Osteoblast (primary cell): ENCODE results near the gene UNC45A. TPM values are rescaled to one million over a fixed set of nuclear protein-coding genes. Genes with fewer than 3 reads are reported as not detected.
A peak's percentile ranks its signal among the peaks of the same experiment; 100 is the strongest.

ENCODE experiments used
- DNase-seq: peaks from one replicate; pipeline ENCODE4 v3.0.0; 2011; ENCODE audit warnings: low spot score, mixed read lengths; ENCODE audit not compliant: insufficient read length; ENCODE audit errors: missing footprints
- H2AFZ ChIP-seq: 2 replicates; pipeline ENCODE4 v1.6.0; 2011; ENCODE audit warnings: mild to moderate bottlenecking, low read length
- H3K27ac ChIP-seq: 2 replicates; pipeline ENCODE4 v1.5.1; 2011; ENCODE audit warnings: mild to moderate bottlenecking, low read depth, low read length, moderate library complexity
- H3K27me3 ChIP-seq: 2 replicates; pipeline ENCODE4 v1.6.0; 2012; ENCODE audit warnings: mild to moderate bottlenecking, control low read depth, inconsistent platforms, low read length, moderate library complexity; ENCODE audit not compliant: insufficient read depth
- H3K36me3 ChIP-seq: 2 replicates; pipeline ENCODE4 v1.5.1; 2011; ENCODE audit warnings: mild to moderate bottlenecking, low read length, control low read depth, moderate library complexity; ENCODE audit not compliant: insufficient read depth
- H3K4me1 ChIP-seq: 2 replicates; pipeline ENCODE4 v1.5.1; 2011; ENCODE audit warnings: mild to moderate bottlenecking, low read length, control low read depth, moderate library complexity; ENCODE audit not compliant: insufficient read depth
- H3K4me2 ChIP-seq: 2 replicates; pipeline ENCODE4 v1.6.0; 2011; ENCODE audit warnings: mild to moderate bottlenecking, low read length; ENCODE audit not compliant: insufficient read depth
- H3K4me3 ChIP-seq: fragments of 200-600 bp; sonication (generic); 3 replicates; pipeline ENCODE4 v1.5.1; 2012; ENCODE audit warnings: mild to moderate bottlenecking, low read length, inconsistent platforms; ENCODE audit not compliant: insufficient read depth
- H3K79me2 ChIP-seq: 2 replicates; pipeline ENCODE4 v1.6.0; 2012; ENCODE audit warnings: mild to moderate bottlenecking, low read length, control low read depth, inconsistent platforms; ENCODE audit not compliant: insufficient read depth
- H3K9me3 ChIP-seq: 2 replicates; pipeline ENCODE4 v1.5.1; 2011; ENCODE audit warnings: low read depth, low read length, control low read depth
- H4K20me1 ChIP-seq: 2 replicates; pipeline ENCODE4 v1.6.0; 2012; ENCODE audit warnings: mild to moderate bottlenecking, low read length, control low read depth; ENCODE audit not compliant: insufficient read depth
- total RNA-seq: library from RNA; depleted of rRNA; stranded (reverse); fragments of >200 nt; gene quantifications from 2 replicates; pipeline ENCODE4 v1.2.3, GENCODE V29; 2012
- TF ChIP-seq, protein P1 (sequence below): IDR thresholded peaks from 2 replicates; pipeline ENCODE4 v1.5.1; 2011; ENCODE audit warnings: mild to moderate bottlenecking, low read depth, low read length, moderate library complexity; ENCODE audit errors: extremely low read depth

UNC45A gene
- total RNA-seq, 1 donor = 74.9 TPM

- H3K4me1 ChIP-seq = no peaks in the 10 kb centered on the region
- H3K27me3 ChIP-seq = no peaks in the 10 kb centered on the region
- H3K4me3 ChIP-seq = no peak overlapping the region
- peak overlapping the region; percentile 23 for H2AFZ ChIP-seq
- H3K36me3 ChIP-seq = peaks cover 62% of the 10 kb centered on the region
- H4K20me1 ChIP-seq = no peaks in the 10 kb centered on the region
- H3K4me2 ChIP-seq = peak overlapping the region; percentile 13
- TF ChIP-seq, protein P1, sequence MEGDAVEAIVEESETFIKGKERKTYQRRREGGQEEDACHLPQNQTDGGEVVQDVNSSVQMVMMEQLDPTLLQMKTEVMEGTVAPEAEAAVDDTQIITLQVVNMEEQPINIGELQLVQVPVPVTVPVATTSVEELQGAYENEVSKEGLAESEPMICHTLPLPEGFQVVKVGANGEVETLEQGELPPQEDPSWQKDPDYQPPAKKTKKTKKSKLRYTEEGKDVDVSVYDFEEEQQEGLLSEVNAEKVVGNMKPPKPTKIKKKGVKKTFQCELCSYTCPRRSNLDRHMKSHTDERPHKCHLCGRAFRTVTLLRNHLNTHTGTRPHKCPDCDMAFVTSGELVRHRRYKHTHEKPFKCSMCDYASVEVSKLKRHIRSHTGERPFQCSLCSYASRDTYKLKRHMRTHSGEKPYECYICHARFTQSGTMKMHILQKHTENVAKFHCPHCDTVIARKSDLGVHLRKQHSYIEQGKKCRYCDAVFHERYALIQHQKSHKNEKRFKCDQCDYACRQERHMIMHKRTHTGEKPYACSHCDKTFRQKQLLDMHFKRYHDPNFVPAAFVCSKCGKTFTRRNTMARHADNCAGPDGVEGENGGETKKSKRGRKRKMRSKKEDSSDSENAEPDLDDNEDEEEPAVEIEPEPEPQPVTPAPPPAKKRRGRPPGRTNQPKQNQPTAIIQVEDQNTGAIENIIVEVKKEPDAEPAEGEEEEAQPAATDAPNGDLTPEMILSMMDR = no peak
- DNase-seq = no peak
- H3K79me2 ChIP-seq = peaks cover 56% of the 10 kb centered on the region
- H3K9me3 ChIP-seq = no peaks in the 10 kb centered on the region
- H3K27ac ChIP-seq = peak overlapping the region; percentile 43
These were observed 47.0 kb downstream of the UNC45A start for GRCh38 chr15:90982135-90982534.

- peak overlapping the region; percentile 42 for H2AFZ ChIP-seq
- no peak overlapping the region for H3K27ac ChIP-seq
- no peaks in the 10 kb centered on the region for H3K27me3 ChIP-seq
- peaks cover 92% of the 10 kb centered on the region for H3K79me2 ChIP-seq
- TF ChIP-seq, protein P1 = no peak
- H3K4me1 ChIP-seq = peaks cover 18% of the 10 kb centered on the region
- DNase-seq = no peak
- peak overlapping the region; percentile 64 for H3K4me2 ChIP-seq
- peaks cover 24% of the 10 kb centered on the region for H3K36me3 ChIP-seq
- H4K20me1 ChIP-seq = no peaks in the 10 kb centered on the region
- H3K4me3 ChIP-seq = no peak overlapping the region
- H3K9me3 ChIP-seq = no peaks in the 10 kb centered on the region
These were observed 51.9 kb downstream of the UNC45A start for GRCh38 chr15:90986790-90987507.

- Histone ChIP-seq H3K4me3 (peak overlapping the region; percentile 8), H2AFZ (peak overlapping the region; percentile 87), H3K27ac (peak overlapping the region; percentile 50), H3K79me2 (peaks cover 98% of the 10 kb centered on the region), H4K20me1 (no peaks in the 10 kb centered on the region), H3K4me2 (peak overlapping the region; percentile 64), H3K36me3 (peaks cover 19% of the 10 kb centered on the region), H3K9me3 (no peaks in the 10 kb centered on the region), H3K4me1 (peaks cover 18% of the 10 kb centered on the region), H3K27me3 (no peaks in the 10 kb centered on the region)
- TF ChIP-seq, protein P1 = no peak
- DNase-seq = no peak
These were observed 52.6 kb downstream of the UNC45A start for GRCh38 chr15:90987561-90988141.

DNA sequence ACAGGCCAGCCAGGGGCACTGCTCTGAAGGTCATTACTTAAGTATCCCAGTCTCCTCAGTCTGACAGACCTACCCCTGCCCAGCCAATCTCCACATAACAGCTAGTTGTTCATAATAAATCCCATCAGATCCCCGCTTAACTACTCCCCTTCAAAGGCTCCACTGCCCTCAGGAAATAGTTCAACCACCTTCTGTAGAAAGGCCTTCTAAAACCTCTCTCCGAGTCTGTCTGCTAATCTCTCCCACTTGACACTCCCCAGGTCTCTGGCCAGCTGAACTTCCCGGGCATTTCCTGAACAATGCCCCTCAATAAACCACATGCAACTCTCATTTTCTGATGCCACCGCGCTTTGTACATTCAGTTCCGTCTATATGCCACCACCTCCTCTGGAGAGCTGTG lies 53.2 kb downstream of the UNC45A start:
- no peak for DNase-seq

More for the DNA sequence above, 53.2 kb downstream of the UNC45A start:
- Histone ChIP-seq H3K79me2 (peaks cover 98% of the 10 kb centered on the region), H3K9me3 (no peaks in the 10 kb centered on the region), H3K27me3 (no peaks in the 10 kb centered on the region), H2AFZ (peak overlapping the region; percentile 87), H3K4me2 (peak overlapping the region; percentile 64), H3K4me1 (peaks cover 21% of the 10 kb centered on the region), H4K20me1 (no peaks in the 10 kb centered on the region), H3K4me3 (no peak overlapping the region), H3K27ac (peak overlapping the region; percentile 7), H3K36me3 (peaks cover 13% of the 10 kb centered on the region)
- TF ChIP-seq, protein P1 = no peak
